Esophagus mucosa (tissue), 1 donor: ENCODE data around the gene FZD4. TPM values are rescaled to one million over a fixed set of nuclear protein-coding genes. Genes with fewer than 3 reads are reported as not detected.
"Not testable (repeated sequence)": the region's sequence is repeated elsewhere in the genome, so short reads cannot be mapped to it uniquely, and the experiment has no call there.

Source experiments
- ATAC-seq: fragments of 200-7000 bp; cut with Tn5 transposase; one replicate; pipeline ENCODE4 v1.9.1; 2020
- total RNA-seq: library from RNA; stranded (reverse); gene quantifications from one replicate; pipeline ENCODE4 v1.2.4, GENCODE V29; 2023
- donor health status: DM: yes; HTN: yes; CAD: no.

The FZD4 gene
- total RNA-seq, result 3.3 TPM

DNA sequence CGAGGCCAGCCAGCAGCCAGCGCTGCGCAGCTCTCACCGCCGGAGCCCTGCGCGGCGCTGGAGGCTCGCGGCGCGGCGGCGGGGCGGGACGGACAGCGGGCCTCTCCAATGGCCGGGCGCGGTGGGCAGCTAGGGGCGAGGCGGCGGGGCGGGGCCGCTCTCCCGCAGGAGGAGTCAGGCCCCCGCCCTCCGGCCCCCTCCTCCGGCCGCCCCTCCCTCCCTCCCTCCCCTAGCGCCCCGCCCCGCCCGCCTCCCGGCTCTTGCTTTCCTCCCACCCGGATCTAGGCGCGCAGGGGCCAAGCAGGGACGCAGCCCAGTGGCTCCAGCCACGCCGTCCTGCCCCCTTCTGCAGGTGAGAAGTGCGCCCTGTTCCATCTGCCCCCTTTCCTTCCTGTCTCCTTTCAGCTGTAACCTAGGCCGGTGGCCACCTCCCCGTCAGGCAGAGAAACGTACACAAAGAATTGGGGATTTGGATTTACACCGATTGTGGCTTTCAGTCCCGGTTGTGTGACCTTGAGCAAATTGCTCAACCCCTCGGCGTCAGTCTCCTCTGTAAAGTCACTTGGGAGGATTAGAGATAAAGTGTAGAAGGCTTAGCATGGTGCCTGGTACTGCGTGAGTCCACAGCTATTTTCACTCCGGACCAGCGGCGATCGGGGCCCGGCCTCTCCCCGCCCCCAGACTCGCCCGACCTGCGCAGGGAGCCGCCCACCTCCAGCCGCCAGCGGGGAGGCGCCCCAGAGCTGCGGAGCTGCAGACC lies at the start of gene FZD4:
Gene FZD4 (minus strand): TSS at position 35 of the 760 bp plus-strand sequence. CDS start 310 bp downstream, outside the sequence.
- ATAC-seq, result peak; percentile 97

- not testable (repeated sequence) for ATAC-seq
These were observed 49.1 kb upstream of the FZD4 start for GRCh38 chr11:87004281-87004680.

DNA sequence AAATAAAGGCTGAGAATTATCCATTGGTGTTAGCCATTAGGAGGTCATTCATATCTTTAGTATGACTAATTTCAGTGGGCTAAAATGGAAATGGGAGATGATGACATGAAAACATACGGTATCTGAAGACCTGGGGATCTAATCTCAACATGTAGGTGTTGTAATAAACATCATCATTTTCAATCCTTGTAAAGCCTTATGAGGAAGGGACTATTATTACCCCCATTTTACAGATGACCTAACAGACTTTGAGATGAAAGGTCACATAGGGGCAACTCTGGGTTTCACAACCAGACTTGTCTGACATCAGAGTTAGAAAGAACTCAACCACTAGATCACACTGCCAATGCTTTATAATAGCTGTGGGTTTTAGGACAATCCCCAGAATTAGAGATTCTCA lies 47.7 kb upstream of the FZD4 start:
- no peak for ATAC-seq

DNA sequence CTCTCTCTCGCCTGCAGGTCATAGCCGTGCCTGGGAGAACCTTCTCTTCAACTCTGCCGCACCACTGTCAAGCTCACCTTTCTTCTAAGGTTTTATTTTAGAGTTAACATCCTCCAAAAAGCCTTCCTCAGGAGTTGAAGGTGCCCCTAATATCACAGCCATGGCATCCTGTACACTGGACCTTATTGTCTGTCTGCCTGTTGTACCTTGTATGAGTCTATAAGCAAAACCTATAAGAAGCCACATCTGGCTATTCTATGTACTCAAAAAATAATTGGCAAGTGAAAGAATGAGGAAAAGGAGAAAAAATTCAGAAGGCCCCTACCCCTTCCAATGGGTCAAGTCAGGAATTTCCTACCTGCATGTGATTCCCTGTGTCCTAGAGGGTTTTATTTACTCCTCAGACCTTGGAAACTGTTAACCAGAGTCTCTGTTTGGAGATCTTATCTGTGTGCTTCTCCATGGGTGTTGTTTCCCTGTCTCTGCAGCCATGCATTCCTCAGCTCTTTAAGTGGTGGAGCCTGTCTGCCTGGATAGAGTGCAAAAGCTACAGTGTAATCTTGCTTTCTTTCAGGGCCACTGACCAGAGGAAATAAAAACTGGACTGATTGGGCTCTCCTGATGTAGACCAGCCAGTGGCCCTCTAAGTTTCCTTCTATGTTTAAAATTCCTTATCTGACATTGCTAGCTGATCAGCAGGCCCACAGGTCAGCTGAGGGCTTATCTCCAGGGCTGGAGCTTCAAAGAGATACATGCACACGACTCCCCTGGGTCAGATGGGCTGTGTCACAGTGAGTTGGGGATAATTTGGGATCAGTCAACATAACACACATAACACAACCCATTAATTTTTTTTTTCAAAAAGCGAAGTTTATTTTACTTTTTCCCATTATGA lies 44.9 kb upstream of the FZD4 start:
- no peak for ATAC-seq

- no peak for ATAC-seq
These were observed 44.2 kb upstream of the FZD4 start for GRCh38 chr11:86999388-86999787.

- ATAC-seq, result no peak
These were observed 41.9 kb upstream of the FZD4 start for GRCh38 chr11:86996953-86997570.

- no peak for ATAC-seq
These were observed 37.8 kb upstream of the FZD4 start for GRCh38 chr11:86993031-86993430.

- ATAC-seq, result not testable (repeated sequence)
These were observed 37.1 kb upstream of the FZD4 start for GRCh38 chr11:86992340-86992739.

DNA sequence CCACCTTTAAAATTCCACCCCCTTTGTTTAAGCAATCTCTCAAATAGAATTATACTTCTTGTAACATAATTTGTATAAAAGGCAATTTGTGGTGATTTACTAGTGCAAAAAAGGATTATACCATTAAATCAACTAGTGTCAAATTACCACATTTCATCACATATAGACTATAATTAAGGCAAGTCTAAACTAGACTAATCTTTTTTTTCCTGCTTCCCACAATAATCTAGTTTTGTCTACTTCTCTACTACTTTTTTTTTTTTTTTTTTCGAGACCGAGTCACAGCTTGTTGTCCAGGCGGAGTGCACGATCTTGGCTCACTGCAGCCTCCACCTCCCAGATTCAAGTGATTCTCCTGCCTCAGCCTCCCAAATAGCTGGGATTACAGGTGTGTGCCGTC lies 36.1 kb upstream of the FZD4 start:
- peak; percentile 69 for ATAC-seq

GRCh38 chr11:86990515-86990914 lies 35.3 kb upstream of the FZD4 start:
- ATAC-seq, result peak; percentile 32

DNA sequence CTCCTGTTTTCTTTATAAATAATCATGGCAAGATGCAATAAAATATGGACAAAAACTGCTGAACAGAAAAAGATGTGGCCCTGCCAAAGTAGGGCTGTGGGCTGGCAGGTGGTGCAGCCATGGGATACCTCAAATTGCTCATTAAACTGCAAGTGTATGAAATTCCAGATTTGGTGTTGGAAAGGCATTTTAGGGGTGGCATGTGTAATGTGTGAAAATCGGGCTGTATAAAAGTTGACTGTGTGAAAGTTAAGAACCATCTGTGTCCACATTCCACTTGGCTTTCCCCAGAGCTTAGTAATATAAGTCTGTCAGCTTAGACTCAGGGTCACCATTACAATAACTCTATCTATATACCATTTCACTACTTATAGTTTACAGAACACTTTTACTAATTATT lies 34.8 kb upstream of the FZD4 start:
- no peak for ATAC-seq

DNA sequence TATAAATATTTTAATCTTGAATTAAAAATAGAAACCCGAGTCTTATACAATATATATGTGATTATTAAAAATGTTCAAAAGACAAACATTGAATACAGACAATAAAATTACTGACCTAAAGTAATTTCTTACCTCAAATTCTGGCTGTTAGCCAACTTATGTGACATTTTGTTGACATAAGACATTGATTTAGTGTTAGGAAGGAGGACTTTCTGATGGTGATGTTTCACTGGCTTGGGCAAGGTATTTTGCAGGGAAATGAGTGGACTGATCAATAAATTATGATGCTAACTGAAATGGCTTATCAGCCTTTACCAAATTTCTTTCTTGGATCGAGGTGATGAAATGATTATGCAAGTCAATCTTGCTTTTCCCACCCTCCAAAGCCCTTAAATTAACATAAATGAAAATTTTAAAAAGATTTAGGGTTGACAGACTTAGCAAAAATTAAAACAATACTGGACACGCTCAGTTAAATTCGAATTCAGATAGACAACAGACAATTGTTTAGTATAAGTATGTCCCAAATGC lies 33.2 kb upstream of the FZD4 start:
- no peak for ATAC-seq

- ATAC-seq, result no peak
These were observed 32.5 kb upstream of the FZD4 start for GRCh38 chr11:86987679-86988078.

DNA sequence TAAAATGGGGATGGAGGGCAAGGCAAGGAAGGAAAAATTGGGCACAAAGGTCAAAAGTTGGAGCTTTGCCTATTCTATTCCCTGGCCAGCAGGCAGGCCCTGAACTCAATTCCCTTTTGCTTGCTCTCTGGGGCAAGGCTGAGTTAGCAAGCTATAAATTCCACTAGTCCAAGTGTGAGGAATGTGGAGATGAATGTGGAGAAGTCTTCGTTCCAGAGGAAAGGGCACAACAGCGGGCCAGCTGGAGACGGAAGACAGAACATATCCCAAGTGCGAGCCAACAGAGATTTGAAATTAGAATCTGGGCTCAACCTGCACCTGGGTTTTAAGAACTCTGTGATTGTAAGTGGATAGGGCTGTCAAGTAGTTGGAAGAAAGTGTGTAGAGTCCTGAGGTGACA lies 29.5 kb upstream of the FZD4 start:
- ATAC-seq, result no peak

DNA sequence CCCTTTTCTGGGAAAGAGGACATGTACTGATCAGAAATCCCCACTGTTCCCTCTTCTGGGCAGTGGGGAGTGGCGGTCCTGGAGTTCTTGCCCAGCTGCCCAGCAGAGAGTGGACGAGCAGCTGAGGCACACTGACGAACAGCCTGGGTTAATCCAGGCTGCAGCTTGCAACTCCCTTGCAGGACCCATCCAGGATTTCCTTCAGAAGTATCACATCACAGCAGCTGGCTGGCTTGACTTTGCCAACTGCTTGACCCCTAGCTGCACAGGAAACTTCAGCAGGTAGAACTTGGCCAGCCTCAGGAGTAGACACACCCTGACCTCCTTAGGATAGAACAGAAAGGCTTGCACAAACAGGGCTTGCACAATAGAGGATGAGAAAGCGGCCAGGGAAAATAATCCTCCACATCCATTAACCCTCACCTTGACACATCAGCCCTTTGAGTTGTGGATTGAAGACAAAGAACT lies 27.9 kb upstream of the FZD4 start:
- ATAC-seq, result peak; percentile 93

GRCh38 chr11:86981777-86982540 lies 26.8 kb upstream of the FZD4 start:
- no peak for ATAC-seq

GRCh38 chr11:86980086-86980796 lies 25.0 kb upstream of the FZD4 start:
- ATAC-seq, result no peak

GRCh38 chr11:86978756-86979608 lies 23.8 kb upstream of the FZD4 start:
- ATAC-seq, result peak; percentile 59

GRCh38 chr11:86978247-86978646 lies 23.1 kb upstream of the FZD4 start:
- ATAC-seq, result no peak

DNA sequence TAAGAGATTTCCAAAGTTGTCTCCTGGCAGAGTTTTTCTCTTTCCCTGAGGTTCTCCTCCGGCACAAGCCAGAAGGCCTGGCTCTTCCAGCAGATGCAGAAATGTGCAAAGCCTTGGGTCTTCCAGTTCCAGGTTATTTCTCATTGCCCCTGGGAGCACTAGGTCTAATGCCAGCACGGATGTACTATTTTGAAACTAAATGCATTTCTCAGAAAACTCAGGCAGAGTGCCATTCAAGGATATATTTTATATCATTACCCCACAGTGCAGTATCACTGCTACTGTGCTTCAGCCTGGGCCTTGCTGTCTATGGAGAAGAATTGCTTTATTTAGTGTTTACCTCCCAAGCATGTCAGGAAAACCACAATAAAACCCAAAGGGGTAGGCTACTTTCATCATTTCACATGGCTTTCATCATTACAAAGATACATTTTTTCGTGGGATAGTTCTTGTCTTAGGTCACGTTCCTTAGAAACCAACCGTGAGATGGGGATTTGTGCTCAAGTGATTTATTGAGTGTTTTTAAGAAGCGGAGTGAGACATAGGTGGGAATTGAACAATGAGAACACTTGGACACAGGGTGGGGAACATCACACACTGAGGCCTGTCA lies 22.4 kb upstream of the FZD4 start:
- ATAC-seq, result no peak
